Raji (cell line): ENCODE results near the gene SHB.

Experiments used
- POLR2A ChIP-seq: IDR thresholded peaks from 2 replicates; pipeline ENCODE4 v1.6.1; 2011; ENCODE audit warnings: low read depth, low read length, control low read depth; ENCODE audit not compliant: insufficient read depth

SHB gene

GRCh38 chr9:38068701-38069628, at the start of gene SHB:
SHB (minus strand) TSS chr9:38069227; CDS start chr9:38068645, 582 bp downstream.
- TF ChIP-seq POLR2A = no peak

DNA sequence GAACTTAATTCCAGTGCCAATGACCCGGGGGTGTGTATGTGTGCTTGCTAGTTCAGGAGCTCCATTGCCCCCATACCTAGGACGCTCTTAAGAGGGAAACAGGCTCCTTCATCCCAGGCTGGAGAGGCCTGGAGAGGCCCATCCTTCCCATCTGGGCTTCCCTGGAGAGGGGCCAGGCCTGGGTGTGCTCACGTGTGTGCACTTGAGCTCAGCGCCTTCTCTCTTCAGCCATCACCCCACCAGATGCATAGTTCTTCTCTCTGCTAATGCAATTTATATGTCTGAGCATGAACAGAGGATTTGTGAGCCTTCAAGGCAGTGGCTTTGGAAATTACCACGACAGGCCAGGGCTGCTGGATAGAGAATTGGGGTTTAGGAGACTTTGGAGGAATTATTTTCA, 48.6 kb upstream of the SHB start:
- no peak for TF ChIP-seq POLR2A

DNA sequence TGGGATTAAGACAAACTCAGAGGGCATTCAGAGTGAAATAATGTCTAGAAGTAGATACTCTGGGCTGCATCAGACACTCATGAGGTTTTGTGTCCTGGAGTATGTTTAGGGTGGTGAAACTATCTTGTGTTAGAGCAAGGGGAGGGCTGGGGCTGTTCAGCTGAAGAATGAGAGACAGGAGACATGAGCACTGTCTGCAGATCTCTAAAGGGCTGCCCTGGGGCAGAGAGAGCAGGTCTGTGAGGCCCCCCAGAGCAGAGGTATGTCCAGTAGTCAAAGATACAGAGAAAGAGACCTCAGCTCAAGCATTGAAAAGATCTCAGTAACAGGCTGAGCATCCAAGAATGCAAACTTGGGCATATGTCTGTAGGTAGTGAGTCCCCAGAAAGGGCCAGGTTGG, 45.9 kb upstream of the SHB start:
- no peak for TF ChIP-seq POLR2A

GRCh38 chr9:38112456-38112855, 43.4 kb upstream of the SHB start:
- TF ChIP-seq POLR2A = no peak

DNA sequence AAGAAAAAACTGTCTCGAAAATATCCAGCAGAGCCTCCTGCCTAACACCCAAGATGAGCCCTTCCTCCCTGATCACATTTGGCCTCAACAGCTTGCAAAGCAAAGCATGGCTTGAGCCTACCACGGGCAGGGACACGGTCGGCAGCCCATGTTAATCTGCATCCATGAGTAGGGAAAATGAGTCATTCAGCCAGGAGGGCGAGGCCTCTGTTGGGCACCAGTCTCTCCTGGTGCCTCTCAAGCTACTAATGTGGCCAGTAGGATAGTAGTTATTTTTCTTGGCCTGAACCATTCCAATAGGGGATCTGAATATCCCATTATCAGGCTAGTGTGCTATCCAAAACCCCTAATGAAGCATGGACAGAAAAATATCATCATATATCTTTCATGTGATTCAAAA, 43.0 kb upstream of the SHB start:
- no peak for TF ChIP-seq POLR2A

DNA sequence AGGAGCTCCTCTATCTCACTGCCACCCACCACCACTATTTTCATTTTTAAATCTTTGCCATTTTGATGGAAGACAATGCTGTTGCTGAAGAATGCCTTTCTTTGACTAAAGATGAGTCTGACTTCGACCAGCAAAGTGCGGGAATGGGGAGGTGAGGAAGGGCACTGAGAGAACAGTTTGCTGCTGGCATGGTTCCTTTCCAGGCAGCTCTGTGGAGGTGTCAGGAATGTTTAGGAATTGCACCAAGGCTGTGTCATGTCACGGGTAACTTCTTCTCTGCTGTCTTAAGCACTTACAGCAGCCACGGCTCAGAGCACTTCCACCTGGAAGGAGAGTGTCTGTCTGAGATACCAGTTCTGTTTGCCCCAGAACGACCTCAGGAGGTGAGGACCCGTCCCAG, 41.4 kb upstream of the SHB start:
- TF ChIP-seq POLR2A = no peak

DNA sequence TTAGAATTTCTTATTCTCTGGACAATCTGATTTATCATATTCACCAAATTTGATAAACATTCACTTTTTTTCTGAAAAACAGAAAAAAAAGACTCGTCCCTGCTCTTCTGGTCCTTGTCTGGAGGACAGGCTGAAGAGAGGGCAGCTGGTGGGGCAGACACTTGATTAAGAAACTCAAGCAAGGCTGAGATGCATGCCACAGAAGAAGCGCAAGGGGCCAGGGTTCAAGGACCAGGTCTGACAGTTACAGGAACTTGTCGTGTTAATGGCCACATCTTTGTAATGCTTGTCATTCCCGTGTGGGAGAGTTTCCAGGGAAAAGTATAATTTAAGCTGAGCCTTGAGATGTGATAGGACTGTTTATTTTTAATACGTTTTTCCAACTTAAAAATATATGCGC, 40.6 kb upstream of the SHB start:
- TF ChIP-seq POLR2A = no peak

GRCh38 chr9:38108326-38108725, 39.3 kb upstream of the SHB start:
- TF ChIP-seq POLR2A = no peak

GRCh38 chr9:38107811-38108304, 38.8 kb upstream of the SHB start:
- TF ChIP-seq POLR2A = no peak

DNA sequence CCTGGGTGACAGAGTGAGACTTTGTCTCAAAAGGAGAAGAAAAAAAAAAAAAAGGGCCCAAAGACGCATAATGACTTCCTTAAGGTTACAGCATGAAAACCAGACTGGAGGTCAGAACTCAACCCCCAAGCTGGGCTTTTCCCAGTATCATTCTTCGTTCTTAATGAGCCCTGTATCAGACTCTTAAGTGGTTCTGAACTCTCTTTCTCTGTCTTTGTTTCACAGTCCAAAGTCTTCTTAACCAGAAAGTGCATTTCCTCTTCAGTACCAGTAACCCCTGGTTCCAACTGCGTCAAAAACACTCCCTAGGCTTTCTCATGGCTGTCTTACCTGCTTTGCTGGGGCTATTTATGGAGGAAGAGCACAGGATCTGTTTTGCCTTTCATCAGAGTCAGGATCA, 38.4 kb upstream of the SHB start:
- no peak for TF ChIP-seq POLR2A

GRCh38 chr9:38106488-38106887, 37.5 kb upstream of the SHB start:
- TF ChIP-seq POLR2A = no peak

DNA sequence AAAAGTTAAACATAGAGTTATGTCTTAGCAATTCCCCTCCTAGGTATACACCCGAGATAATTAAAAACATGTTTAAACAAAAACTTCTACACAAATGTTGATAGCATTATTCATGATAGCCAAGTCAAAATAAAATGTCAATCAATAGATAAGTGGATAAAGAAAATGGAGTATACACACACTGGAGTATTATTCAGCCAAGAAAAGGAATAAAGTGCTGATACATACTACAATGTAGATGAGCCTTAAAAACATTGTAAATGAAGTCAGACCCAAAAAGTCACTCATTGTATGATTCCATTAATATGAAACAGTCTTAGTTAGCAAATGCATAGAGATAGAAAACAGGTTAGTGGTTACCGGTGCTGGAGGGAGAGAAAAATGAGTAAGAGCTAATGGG, 34.3 kb upstream of the SHB start:
- TF ChIP-seq POLR2A = no peak

GRCh38 chr9:38101423-38101822, 32.4 kb upstream of the SHB start:
- TF ChIP-seq POLR2A = no peak

- TF ChIP-seq POLR2A = no peak
These were observed 27.3 kb upstream of the SHB start for GRCh38 chr9:38096238-38096805.

- no peak for TF ChIP-seq POLR2A
These were observed 25.1 kb upstream of the SHB start for GRCh38 chr9:38094165-38094564.

- no peak for TF ChIP-seq POLR2A
These were observed 23.6 kb upstream of the SHB start for GRCh38 chr9:38092656-38093055.
